Vagina (tissue), 2 donors: ENCODE measurements around the gene MTM1.

Source experiments
- CTCF ChIP-seq, 3 experiments: fragments of 450-650 bp in 2 of 3; fragments of 200-600 bp in 1 of 3; sonication (generic) in 1 of 3; IDR thresholded peaks; one replicate each; pipeline ENCODE4 v1.5.1; 2017 to 2019; ENCODE audit warnings: antibody characterized with exemption in 3 of 3, mild to moderate bottlenecking in 2 of 3, moderate library complexity in 2 of 3
- POLR2AphosphoS5 ChIP-seq, 2 donors: sonication (generic); formaldehyde crosslinking; IDR thresholded peaks; one replicate each; pipeline ENCODE4 v1.9.0; 2017; ENCODE audit warnings: antibody characterized with exemption in 2 of 2, mild to moderate bottlenecking in 2 of 2, low read depth in 1 of 2; ENCODE audit not compliant: insufficient read depth in 1 of 2

GRCh38 chrX:150573106-150573505 lies 4.7 kb downstream of the MTM1 start:
- TF ChIP-seq CTCF (IDR thresholded peaks at IDR 0.05) (no peak), POLR2AphosphoS5 (IDR thresholded peaks at IDR 0.05; ENCODE audit: insufficient read depth in 1 of 2, low read depth in 1 of 2) (no peak)
